IPS DF 4.7 (cell line): ENCODE data around the gene CHD9.
"Not testable (repeated sequence)": the region's sequence is repeated elsewhere in the genome, so short reads cannot be mapped to it uniquely, and the experiment has no call there.

ENCODE experiments used
- DNase-seq: peaks from one replicate; pipeline ENCODE4 v3.0.0-alpha.2; 2013; ENCODE audit warnings: low spot score; ENCODE audit errors: extremely low read depth

The CHD9 gene

GRCh38 chr16:53130159-53131049 lies 75.6 kb downstream of the CHD9 start:
- peak; percentile 28 for DNase-seq

DNA sequence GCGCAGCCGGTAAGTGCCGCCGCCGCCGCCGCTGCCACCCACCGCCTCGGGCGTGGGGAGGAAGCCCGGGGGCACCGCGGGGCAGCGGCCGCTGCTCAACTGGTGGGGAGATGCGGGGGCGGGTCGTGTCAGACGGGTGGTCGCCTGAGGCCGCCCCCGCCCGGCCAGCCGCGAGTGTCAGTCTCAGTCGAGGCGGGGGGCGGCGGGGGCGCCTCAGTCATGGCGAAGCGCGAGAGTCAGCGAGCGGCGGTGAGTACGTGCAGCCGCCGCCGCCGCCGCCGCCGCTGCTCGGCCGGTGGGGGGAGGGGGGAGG lies 76.2 kb downstream of the CHD9 start:
- no peak for DNase-seq

DNA sequence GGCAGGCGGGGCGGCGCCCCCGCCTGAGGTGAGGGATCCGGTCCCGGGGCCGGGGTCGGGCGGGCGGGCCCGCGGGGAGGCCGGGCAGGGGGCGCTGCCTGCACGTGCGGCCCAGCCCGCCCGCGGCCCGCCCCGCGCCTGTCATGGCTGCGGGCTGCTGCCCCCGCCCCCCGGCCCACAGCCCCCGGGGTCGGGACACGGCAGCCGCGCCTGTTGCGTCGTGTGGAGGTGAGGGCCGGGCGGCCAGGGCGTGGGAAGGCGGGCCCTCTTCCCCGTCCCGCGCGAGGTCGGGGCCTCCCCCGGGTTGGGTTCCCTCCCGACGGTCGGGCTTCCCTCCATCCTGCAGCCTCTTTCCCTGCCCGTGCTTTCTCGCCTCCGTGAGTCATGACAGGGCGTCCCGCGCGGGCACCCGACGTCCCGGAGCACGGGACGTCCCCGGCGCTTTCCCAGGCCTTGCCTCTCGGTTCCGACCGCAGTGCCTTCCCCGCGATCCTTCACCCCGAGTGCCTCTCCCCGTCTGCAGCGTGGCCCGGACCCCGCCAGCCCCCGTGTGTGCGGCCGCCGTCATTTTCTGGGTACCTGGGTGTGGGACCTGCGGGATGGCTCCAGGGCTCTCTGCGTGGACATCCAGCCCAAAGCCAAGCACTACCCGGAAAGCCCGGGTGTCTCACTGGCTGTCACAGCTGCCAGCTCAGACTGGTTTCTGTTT lies 76.7 kb downstream of the CHD9 start:
- no peak for DNase-seq

DNA sequence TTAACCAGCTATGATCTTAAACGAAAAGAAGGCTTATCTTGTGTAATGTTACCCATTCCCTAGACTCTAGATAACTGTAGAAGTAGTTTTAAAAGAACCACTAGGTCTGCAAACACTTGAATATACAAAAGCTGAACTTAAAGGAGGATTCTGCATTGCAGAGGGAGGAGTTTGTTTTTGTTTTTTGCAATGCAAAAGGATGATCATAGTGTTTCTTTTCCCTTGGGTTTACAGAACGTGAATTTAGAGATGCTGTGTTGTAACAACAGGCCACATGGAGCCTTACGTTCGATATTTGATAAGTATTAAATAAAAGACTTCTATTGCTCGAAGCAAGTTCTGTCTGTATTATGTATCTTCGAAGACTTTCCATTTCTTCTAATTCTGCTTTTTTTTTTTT lies 77.6 kb downstream of the CHD9 start:
- DNase-seq, result no peak

GRCh38 chr16:53135329-53135728 lies 80.5 kb downstream of the CHD9 start:
- no peak for DNase-seq

DNA sequence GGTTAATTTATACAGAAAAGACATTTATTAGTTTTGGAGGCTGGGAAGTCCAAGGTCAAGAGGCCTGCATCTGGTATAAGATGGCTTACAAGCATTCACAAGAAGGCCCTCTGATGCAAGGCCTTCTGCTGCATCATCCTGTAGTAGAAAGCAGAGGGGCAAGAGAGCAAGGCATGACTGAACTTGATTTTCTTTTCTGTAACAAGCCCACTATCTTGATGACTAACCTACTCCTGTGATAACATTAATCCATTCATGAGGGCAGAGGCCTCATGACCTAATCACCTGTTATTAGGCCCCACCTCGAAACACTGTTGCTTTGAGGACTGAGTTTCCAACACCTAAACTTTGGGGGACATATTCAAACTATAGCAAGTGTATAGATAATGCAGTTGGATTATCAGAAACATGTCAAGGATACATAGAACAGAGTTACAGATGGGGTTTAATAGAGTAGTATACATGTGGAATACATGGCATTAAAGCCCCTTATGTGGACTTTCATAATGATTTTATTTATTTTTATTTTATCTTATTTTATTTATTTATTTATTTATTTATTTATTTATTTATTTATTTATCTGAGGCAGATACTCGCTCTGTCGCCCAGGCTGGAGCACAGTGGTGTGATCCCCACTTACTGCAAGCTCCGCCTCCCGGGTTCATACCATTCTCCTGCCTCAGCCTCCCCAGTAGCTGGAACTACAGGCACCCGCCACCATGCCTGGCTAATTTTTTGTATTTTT lies 88.2 kb downstream of the CHD9 start:
- no peak for DNase-seq

- DNase-seq, result no peak
Observed at GRCh38 chr16:53147500-53148065, 92.8 kb downstream of the CHD9 start.

DNA sequence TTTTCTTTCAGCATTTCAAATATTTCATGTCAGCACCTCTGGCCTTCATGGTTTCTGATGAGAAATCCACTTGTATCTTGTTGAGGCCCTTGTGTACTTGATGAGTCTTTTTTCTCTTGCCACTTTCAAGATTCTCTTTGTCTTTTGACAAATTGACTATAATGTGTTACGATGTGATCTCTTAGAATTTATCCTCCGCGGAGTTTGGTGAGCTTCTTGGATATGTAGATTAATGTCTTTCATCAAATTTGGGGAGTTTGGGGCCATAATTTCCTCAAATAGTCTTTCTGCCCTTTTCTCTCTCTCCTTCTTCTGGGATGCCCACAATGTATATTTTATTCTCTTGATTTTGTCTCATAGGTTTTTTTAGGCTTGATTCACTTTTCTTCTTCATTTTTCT lies 96.0 kb downstream of the CHD9 start:
- no peak for DNase-seq

GRCh38 chr16:53152329-53152728 lies 97.5 kb downstream of the CHD9 start:
- DNase-seq, result no peak

DNA sequence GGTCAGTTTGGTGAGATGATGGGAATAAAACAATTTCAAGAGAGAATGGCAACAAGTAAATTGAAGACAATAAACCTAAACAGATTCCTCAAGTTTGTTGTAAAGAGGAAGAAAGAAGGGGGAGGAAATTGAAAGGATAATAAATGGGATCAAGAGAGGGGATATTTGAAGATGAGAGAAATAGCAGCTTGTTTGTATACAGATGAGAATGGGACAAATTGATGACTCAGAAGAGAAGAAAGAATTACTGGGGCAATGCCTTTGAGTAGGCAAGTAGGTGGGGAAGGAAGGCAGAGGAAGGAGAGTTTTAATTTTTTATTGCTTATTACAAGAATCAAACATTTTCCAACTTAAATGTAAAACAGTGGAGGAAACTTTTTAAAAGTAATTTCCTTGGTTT lies 98.3 kb downstream of the CHD9 start:
- no peak for DNase-seq

- DNase-seq, result no peak
Observed at GRCh38 chr16:53154513-53154912, 99.7 kb downstream of the CHD9 start.

GRCh38 chr16:53156516-53156915 lies 101.7 kb downstream of the CHD9 start:
- no peak for DNase-seq

- peak; percentile 14 for DNase-seq
Observed at GRCh38 chr16:53159781-53160436, 105.1 kb downstream of the CHD9 start.

GRCh38 chr16:53166099-53166498 lies 111.3 kb downstream of the CHD9 start:
- no peak for DNase-seq

- DNase-seq, result no peak
Observed at GRCh38 chr16:53168744-53169143, 114.0 kb downstream of the CHD9 start.

GRCh38 chr16:53172517-53172916 lies 117.7 kb downstream of the CHD9 start:
- no peak for DNase-seq

GRCh38 chr16:53175118-53175517 lies 120.3 kb downstream of the CHD9 start:
- DNase-seq, result no peak

- no peak for DNase-seq
Observed at GRCh38 chr16:53176434-53176833, 121.6 kb downstream of the CHD9 start.

DNA sequence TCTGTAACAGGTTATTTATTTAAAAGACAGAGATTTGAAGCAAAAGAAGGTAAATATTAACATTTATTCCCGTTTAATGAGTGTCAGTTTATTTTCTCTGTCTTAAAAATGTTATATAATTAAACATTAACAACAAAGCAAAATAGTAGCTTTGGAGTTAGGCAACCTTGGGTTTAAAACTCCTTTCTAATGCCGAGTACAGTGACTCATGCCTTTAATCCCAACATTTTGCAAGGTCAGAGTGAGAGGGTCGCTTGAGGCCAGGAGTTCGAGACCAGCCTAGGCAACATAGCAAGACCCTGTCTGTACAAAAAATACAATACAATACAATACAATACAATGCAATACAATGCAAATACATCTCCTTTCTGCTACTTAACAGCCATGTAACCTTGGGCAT lies 128.7 kb downstream of the CHD9 start:
- no peak for DNase-seq

DNA sequence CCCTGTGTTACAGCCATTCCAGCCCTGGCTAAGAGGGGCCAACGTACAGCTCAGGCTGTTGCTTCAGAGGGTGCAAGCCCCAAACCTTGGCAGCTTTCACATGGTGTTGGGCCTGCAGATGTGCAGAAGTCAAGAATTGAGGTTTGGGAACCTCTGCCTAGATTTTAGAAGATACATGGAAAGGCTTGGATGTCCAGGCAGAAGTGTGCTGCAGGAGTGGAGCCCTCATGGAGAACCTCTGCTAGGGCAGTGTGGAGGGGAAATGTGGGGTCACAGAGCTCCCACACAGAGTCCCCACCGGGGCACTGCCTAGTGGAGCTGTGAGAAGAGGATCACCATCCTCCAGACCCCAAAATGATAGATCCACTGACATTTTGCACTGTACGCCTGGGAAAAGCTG lies 130.9 kb downstream of the CHD9 start:
- DNase-seq, result not testable (repeated sequence)

DNA sequence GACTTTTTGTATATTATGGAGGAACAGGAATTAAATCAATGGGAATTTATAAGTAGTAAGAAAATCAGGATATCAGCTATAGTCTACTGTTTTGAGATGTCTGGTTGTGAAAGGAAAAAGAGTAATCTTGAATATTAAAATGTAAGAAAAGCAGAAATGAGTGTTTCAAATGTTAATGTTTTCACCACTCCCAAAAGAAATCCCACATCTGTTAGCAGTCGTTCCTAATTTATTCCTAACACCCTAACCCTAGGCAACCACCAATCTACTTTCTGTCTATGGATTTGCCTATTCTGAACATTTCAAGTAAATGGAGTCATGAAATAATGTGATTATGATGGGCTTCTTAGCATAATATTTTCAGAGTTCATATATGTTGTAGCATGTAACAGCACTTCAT lies 133.0 kb downstream of the CHD9 start:
- DNase-seq, result no peak
